ENCODE data around the gene CENPP.

GRCh38 chr9:92299116-92299515, 26.6 kb upstream of the CENPP start:
- TF ChIP-seq CTCF (IDR thresholded peaks at IDR 0.05) = no peak
- TF ChIP-seq POLR2A (IDR thresholded peaks at IDR 0.05) = no peak
